Psoas muscle (tissue), 8 donors: Measurements from ENCODE around the gene GPR156. TPM values are rescaled to one million over a fixed set of nuclear protein-coding genes. Genes with fewer than 3 reads are reported as not detected.
"Not testable (repeated sequence)": the region's sequence is repeated elsewhere in the genome, so short reads cannot be mapped to it uniquely, and the experiment has no call there.

Source experiments
- ATAC-seq, 4 donors: fragments of 200-7000 bp; cut with Tn5 transposase; one replicate each; pipeline ENCODE4 v1.9.1; 2020; ENCODE audit warnings: moderate library complexity in 3 of 4, mild to moderate bottlenecking in 2 of 4
- DNase-seq, 2 donors: peaks; one replicate each; pipeline ENCODE4 v3.0.0-alpha.2; 2020
- H3K27ac ChIP-seq: fragments of 200-600 bp; one replicate; pipeline ENCODE4 v1.8.0; 2022
- H3K27me3 ChIP-seq, 3 donors: fragments of 200-600 bp in 1 of 3; one replicate each; pipeline versions ENCODE4 v1.6.1 to v1.8.0; 2013 to 2022; ENCODE audit warnings: low read length in 2 of 3, mild to moderate bottlenecking in 2 of 3, moderate library complexity in 1 of 3; ENCODE audit not compliant: insufficient read depth in 3 of 3
- H3K36me3 ChIP-seq, 2 donors: fragments of 200-600 bp in 1 of 2; one replicate each; pipeline versions ENCODE4 v1.6.1 to v1.8.0; 2013 to 2022; ENCODE audit warnings: low read depth in 1 of 2, mild to moderate bottlenecking in 1 of 2, moderate library complexity in 1 of 2; ENCODE audit not compliant: insufficient read depth in 1 of 2
- H3K4me1 ChIP-seq: fragments of 200-600 bp; one replicate; pipeline ENCODE4 v1.8.0; 2022
- H3K4me3 ChIP-seq: fragments of 200-600 bp; one replicate; pipeline ENCODE4 v1.8.0; 2022; ENCODE audit warnings: mild to moderate bottlenecking
- H3K9me3 ChIP-seq: fragments of 200-600 bp; one replicate; pipeline ENCODE4 v1.8.0; 2022
- WGBS, 3 donors: extraction: QIAGEN DNeasy Blood & Tissue Kit; methylation state at CpG; one replicate each; pipeline versions ENCODE4 v1.1.6 to v1.1.7; 2013; 5-methylcytosine and 5-hydroxymethylcytosine counted together
- intact Hi-C, 2 donors: fragments of 100-400 bp; cut with DNase I; formaldehyde crosslinking; loops; one replicate each; pipeline versions ENCODE4 v1.11.0 to v1.14.2; 2022
- polyA plus RNA-seq, 3 donors: library from polyadenylated mRNA; stranded (reverse); fragments of 200-250 nt; gene quantifications; one replicate each; pipeline ENCODE4 v1.2.3, GENCODE V29; 2013
- total RNA-seq, 4 donors: library from RNA; stranded (reverse); fragmentation: NEBNext Ultra II Directional in 2 of 4; extraction: Animal tissue kit (Norgen Biotek cat#: 25700) in 2 of 4; gene quantifications; one replicate each; pipeline versions ENCODE4 v1.2.1 to v1.2.4, GENCODE V29; 2021 to 2023
- TF ChIP-seq, protein P1 (sequence below): fragments of 200-600 bp; IDR thresholded peaks from one replicate; pipeline ENCODE4 v1.8.0; 2022; ENCODE audit warnings: antibody characterized with exemption
- donor health status: healthy with polysubstance abuse.
- donor health status: DM: no; HTN: no; CAD: no; lungs with moderate emphysema.
- donor health status: Bipolar disorder and iron deficiency.
- donor health status: healthy.
- donor health status: DM: yes; HTN: yes; CAD: no.
- donor health status: DM: no; HTN: no; CAD: no.
- donor health status: DM: no; HTN: no; CAD: no.
- donor health status: DM: yes; HTN: yes; CAD: no.

Gene GPR156
- total and polyA plus RNA-seq, 7 donors: 0.01 to 0.43 (median 0.20) TPM; not detected in 3

DNA sequence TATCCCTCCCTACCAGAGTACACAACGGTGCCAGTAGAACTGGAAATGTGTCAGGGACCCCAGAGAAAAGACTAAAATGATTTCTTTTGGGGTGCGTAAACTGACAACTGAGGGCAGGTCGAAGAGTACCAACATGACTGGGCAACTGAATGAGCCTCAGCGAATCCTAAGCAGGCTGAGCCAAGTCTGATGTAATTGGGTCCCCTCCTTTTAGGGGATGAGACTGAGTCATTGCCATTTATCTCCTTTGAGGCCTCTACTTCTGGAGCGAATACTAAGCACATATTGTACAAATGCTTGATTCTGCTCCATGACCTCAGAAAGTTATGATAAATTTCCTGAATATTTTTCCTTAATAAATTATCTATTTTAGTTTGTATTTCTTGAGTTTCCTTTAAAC, 17.3 kb upstream of the GPR156 start:
- H3K27ac ChIP-seq: no peak overlapping the region
- no peaks in the 10 kb centered on the region for H3K36me3 ChIP-seq
- no peaks in the 10 kb centered on the region for H3K9me3 ChIP-seq
- no peak overlapping the region for H3K4me3 ChIP-seq
- ATAC-seq (peak in 2 of 4 donors; percentile 84 to 85), DNase-seq (no peak)
- WGBS, 3 donors: 48 to 63% (median 51%) methylated on average over 5 of the region's 5 CpGs
- TF ChIP-seq, protein P1, sequence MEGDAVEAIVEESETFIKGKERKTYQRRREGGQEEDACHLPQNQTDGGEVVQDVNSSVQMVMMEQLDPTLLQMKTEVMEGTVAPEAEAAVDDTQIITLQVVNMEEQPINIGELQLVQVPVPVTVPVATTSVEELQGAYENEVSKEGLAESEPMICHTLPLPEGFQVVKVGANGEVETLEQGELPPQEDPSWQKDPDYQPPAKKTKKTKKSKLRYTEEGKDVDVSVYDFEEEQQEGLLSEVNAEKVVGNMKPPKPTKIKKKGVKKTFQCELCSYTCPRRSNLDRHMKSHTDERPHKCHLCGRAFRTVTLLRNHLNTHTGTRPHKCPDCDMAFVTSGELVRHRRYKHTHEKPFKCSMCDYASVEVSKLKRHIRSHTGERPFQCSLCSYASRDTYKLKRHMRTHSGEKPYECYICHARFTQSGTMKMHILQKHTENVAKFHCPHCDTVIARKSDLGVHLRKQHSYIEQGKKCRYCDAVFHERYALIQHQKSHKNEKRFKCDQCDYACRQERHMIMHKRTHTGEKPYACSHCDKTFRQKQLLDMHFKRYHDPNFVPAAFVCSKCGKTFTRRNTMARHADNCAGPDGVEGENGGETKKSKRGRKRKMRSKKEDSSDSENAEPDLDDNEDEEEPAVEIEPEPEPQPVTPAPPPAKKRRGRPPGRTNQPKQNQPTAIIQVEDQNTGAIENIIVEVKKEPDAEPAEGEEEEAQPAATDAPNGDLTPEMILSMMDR: no peak
- no peaks in the 10 kb centered on the region for H3K27me3 ChIP-seq
- intact Hi-C loops: no loop called here
- H3K4me1 ChIP-seq: no peaks in the 10 kb centered on the region

- Histone ChIP-seq H3K9me3 (no peaks in the 10 kb centered on the region), H3K36me3 (no peaks in the 10 kb centered on the region), H3K4me1 (no peaks in the 10 kb centered on the region), H3K27me3 (no peaks in the 10 kb centered on the region), H3K27ac (no peak overlapping the region), H3K4me3 (no peak overlapping the region)
- intact Hi-C loops: no loop called here
- TF ChIP-seq, protein P1: no peak
- DNase-seq (no peak), ATAC-seq (no peak)
- WGBS, 3 donors: 82 to 90% (median 85%) methylated on average over 3 of the region's 3 CpGs
These were observed 15.9 kb upstream of the GPR156 start for GRCh38 chr3:120300971-120301370.

GRCh38 chr3:120299403-120299802, 14.4 kb upstream of the GPR156 start:
- no peak for ATAC-seq
- Histone ChIP-seq H3K9me3 (no peaks in the 10 kb centered on the region), H3K4me3 (no peak overlapping the region), H3K4me1 (no peaks in the 10 kb centered on the region), H3K27ac (no peak overlapping the region), H3K36me3 (no peaks in the 10 kb centered on the region), H3K27me3 (no peaks in the 10 kb centered on the region)
- DNase-seq: no peak
- TF ChIP-seq, protein P1: no peak
- intact Hi-C loops: no loop called here

DNA sequence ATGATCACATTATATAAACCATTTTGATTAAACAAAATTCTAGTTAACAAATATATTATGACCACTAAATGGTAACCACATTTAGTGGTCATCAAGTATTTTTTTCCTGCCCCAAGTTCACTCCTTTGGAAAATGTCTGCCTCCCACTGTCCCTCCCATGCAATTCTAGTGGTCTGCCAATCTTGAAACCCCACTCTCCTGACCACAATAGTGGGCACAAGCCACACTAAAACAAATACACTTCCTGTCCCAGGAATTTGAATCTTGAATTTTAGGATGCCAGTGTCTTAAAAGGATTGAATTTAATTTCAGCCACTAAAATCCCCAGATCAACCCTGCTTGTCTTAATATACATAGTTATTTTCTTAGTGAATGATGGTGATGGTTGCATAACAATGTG, 14.0 kb upstream of the GPR156 start:
- TF ChIP-seq, protein P1: no peak
- ATAC-seq (no peak), DNase-seq (no peak)
- no peak overlapping the region for H3K4me3 ChIP-seq
- H3K27ac ChIP-seq: no peak overlapping the region
- no peaks in the 10 kb centered on the region for H3K4me1 ChIP-seq
- no peaks in the 10 kb centered on the region for H3K27me3 ChIP-seq
- H3K36me3 ChIP-seq: no peaks in the 10 kb centered on the region
- intact Hi-C loops: no loop called here
- no peaks in the 10 kb centered on the region for H3K9me3 ChIP-seq

DNA sequence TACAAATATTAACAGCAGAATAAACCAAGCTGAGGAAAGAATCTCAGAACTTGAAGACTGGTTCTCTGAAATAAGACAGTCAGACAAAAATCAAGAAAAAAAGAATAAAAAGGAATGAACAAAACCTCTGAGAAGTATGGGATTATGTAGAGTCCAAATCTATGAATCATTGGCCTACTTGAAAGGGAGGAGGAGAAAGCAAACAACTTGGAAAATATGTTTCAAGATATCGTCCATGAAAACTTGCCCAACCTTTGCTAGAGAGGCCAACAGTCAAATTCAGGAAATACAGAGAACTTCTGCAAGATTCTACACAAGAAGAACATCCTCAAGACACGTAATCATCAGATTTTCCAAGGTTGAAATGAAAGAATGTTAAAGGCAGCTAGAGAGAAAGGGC, 6.5 kb upstream of the GPR156 start:
- H3K27me3 ChIP-seq, H3K4me3 ChIP-seq, ATAC-seq, H3K4me1 ChIP-seq, H3K9me3 ChIP-seq, H3K36me3 ChIP-seq, H3K27ac ChIP-seq, intact Hi-C loops, DNase-seq: not testable (repeated sequence)
- 75 to 87% (median 77%) methylated on average over 2 of the region's 2 CpGs for WGBS, 3 donors
